ENCODE results near the gene ATG16L2.

DNA sequence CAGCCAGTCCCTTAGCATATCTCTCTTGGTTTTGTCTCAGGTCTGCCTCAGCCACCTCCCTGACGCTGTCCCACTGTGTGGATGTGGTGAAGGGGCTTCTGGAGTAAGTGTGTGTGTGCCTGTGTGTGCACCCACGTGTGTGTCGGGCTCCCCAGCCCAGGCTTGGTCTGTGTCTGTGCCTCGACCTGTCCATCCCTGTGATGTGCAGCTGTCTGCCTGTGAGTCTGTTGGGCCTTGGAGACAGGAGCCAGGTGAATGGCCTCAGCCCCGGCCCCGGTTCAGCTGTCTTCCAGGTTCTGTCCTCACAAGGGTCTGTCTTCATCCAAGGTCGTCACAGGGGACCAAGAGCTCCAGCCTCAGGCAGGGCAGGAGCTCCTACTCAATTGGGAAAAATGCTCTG is 9.8 kb downstream of the ATG16L2 start:
- TF ChIP-seq CTCF (IDR thresholded peaks at IDR 0.05; ENCODE audit: low read depth, low read length, poor library complexity, severe bottlenecking), result no peak
- no peak for TF ChIP-seq EZH2phosphoT487 (IDR thresholded peaks at IDR 0.05; ENCODE audit: borderline replicate concordance, low read length)

Data from DOHH2 (cell line).